Liver (tissue), 9 donors: ENCODE data around the gene GLB1L3. TPM values are rescaled to one million over a fixed set of nuclear protein-coding genes. Genes with fewer than 3 reads are reported as not detected.

ENCODE experiments used
- DNase-seq: peaks from one replicate; pipeline ENCODE4 v3.0.0-alpha.2; 2017; ENCODE audit warnings: low spot score
- H3K27ac ChIP-seq, 2 donors: one replicate each; pipeline ENCODE4 v1.7.0; 2013; ENCODE audit warnings: inconsistent platforms in 2 of 2, low read length in 2 of 2, control low read depth in 1 of 2, low read depth in 1 of 2, mild to moderate bottlenecking in 1 of 2
- H3K27me3 ChIP-seq, 4 donors: one replicate each; pipeline versions ENCODE4 v1.6.1 to v1.7.0; 2013; ENCODE audit warnings: low read length in 3 of 4, inconsistent platforms in 1 of 4, mild to moderate bottlenecking in 1 of 4, moderate library complexity in 1 of 4; ENCODE audit not compliant: control insufficient read depth in 4 of 4, insufficient read depth in 4 of 4
- H3K36me3 ChIP-seq, 4 donors: one replicate each; pipeline versions ENCODE4 v1.6.1 to v1.7.0; 2013; ENCODE audit warnings: low read length in 3 of 4, mild to moderate bottlenecking in 3 of 4, low read depth in 1 of 4, moderate library complexity in 1 of 4; ENCODE audit not compliant: control insufficient read depth in 4 of 4, insufficient read depth in 3 of 4
- H3K4me1 ChIP-seq, 4 donors: one replicate each; pipeline versions ENCODE4 v1.6.1 to v1.7.0; 2013; ENCODE audit warnings: low read length in 3 of 4, mild to moderate bottlenecking in 3 of 4, moderate library complexity in 1 of 4; ENCODE audit not compliant: control insufficient read depth in 4 of 4, insufficient read depth in 4 of 4
- H3K4me3 ChIP-seq, 3 donors: one replicate each; pipeline versions ENCODE4 v1.6.1 to v1.7.0; 2013; ENCODE audit warnings: low read length in 3 of 3, control low read depth in 1 of 3, low read depth in 1 of 3, mild to moderate bottlenecking in 1 of 3
- H3K9ac ChIP-seq, 2 donors: one replicate each; pipeline ENCODE4 v1.7.0; 2013; ENCODE audit warnings: low read length in 2 of 2, mild to moderate bottlenecking in 2 of 2, moderate library complexity in 2 of 2, control low read depth in 1 of 2, low read depth in 1 of 2
- H3K9me3 ChIP-seq, 4 donors: one replicate each; pipeline versions ENCODE4 v1.6.1 to v1.7.0; 2013; ENCODE audit warnings: low read length in 3 of 4; ENCODE audit not compliant: control insufficient read depth in 4 of 4
- ATF3 ChIP-seq: IDR thresholded peaks from 2 replicates; pipeline ENCODE4 v1.6.1; 2016; ENCODE audit warnings: antibody characterized with exemption
- CTCF ChIP-seq: fragments of 150-350 bp; IDR thresholded peaks from 2 replicates; pipeline ENCODE4 v1.5.1; 2017; ENCODE audit warnings: improper control_type of control experiment, low read depth, low read length; ENCODE audit not compliant: missing input control
- EGR1 ChIP-seq, 2 donors: IDR thresholded peaks; 2 replicates each; pipeline ENCODE4 v1.6.1; 2016 to 2018; ENCODE audit warnings: antibody characterized with exemption in 2 of 2, low read depth in 2 of 2
- FOXA1 ChIP-seq: IDR thresholded peaks from 2 replicates; pipeline ENCODE4 v1.6.1; 2016; ENCODE audit warnings: antibody characterized with exemption
- FOXA2 ChIP-seq: IDR thresholded peaks from 2 replicates; pipeline ENCODE4 v1.6.1; 2016; ENCODE audit warnings: antibody characterized with exemption
- GABPA ChIP-seq, 2 donors: IDR thresholded peaks in 1 of 2; conservative IDR thresholded peaks in 1 of 2; 2 replicates each; pipeline ENCODE4 v1.6.1; 2016; ENCODE audit warnings: antibody characterized with exemption in 2 of 2, mild to moderate bottlenecking in 1 of 2, moderate library complexity in 1 of 2
- HNF4A ChIP-seq, 2 donors: conservative IDR thresholded peaks; 2 replicates each; pipeline ENCODE4 v1.6.1; 2016; ENCODE audit warnings: antibody characterized with exemption in 2 of 2, mild to moderate bottlenecking in 2 of 2
- HNF4G ChIP-seq: IDR thresholded peaks from 2 replicates; pipeline ENCODE4 v1.6.1; 2016; ENCODE audit warnings: antibody characterized with exemption
- JUND ChIP-seq, 2 donors: IDR thresholded peaks; 2 replicates each; pipeline ENCODE4 v1.6.1; 2016; ENCODE audit warnings: antibody characterized with exemption in 2 of 2
- MAX ChIP-seq: IDR thresholded peaks from 2 replicates; pipeline ENCODE4 v1.6.1; 2016; ENCODE audit warnings: antibody characterized with exemption
- NR2F2 ChIP-seq: IDR thresholded peaks from 2 replicates; pipeline ENCODE4 v1.6.1; 2016; ENCODE audit warnings: antibody characterized with exemption
- RAD21 ChIP-seq, 2 donors: IDR thresholded peaks; 2 replicates each; pipeline ENCODE4 v1.6.1; 2016; ENCODE audit warnings: antibody characterized with exemption in 2 of 2, mild to moderate bottlenecking in 2 of 2
- RXRA ChIP-seq, 2 donors: IDR thresholded peaks; 2 replicates each; pipeline ENCODE4 v1.6.1; 2017 to 2018; ENCODE audit warnings: antibody characterized with exemption in 2 of 2, mild to moderate bottlenecking in 1 of 2
- SP1 ChIP-seq: IDR thresholded peaks from 2 replicates; pipeline ENCODE4 v1.6.1; 2018; ENCODE audit warnings: antibody characterized with exemption, mild to moderate bottlenecking
- TAF1 ChIP-seq: conservative IDR thresholded peaks from 2 replicates; pipeline ENCODE4 v1.6.1; 2016; ENCODE audit warnings: antibody characterized with exemption, mild to moderate bottlenecking
- YY1 ChIP-seq: IDR thresholded peaks from 2 replicates; pipeline ENCODE4 v1.6.1; 2016; ENCODE audit warnings: antibody characterized with exemption, mild to moderate bottlenecking
- ZBTB33 ChIP-seq: IDR thresholded peaks from 2 replicates; pipeline ENCODE4 v1.6.1; 2016; ENCODE audit warnings: antibody characterized with exemption
- WGBS: extraction: QIAGEN DNeasy Blood & Tissue Kit; methylation state at CpG from one replicate; pipeline ENCODE4 v1.1.7; 2013; 5-methylcytosine and 5-hydroxymethylcytosine counted together
- polyA plus RNA-seq, 2 donors: library from polyadenylated mRNA; stranded (reverse) in 1 of 2; unstranded in 1 of 2; fragments of 200-250 nt in 1 of 2; fragments of >200 nt in 1 of 2; fragmentation: Nextera tagmentation in 1 of 2; extraction: Ambion mirVana in 1 of 2; gene quantifications; one replicate each; pipeline versions ENCODE4 v1.2.1 to v1.2.3, GENCODE V29; 2013 to 2015
- total RNA-seq, 2 donors: library from RNA; depleted of rRNA; stranded (reverse); fragments of >200 nt; gene quantifications; one replicate each; pipeline ENCODE4 v1.2.3, GENCODE V29; 2014
- TF ChIP-seq, protein P1 (sequence below): IDR thresholded peaks from 2 replicates; pipeline ENCODE4 v1.6.1; 2016; ENCODE audit warnings: antibody characterized with exemption, mild to moderate bottlenecking
- donor health status: healthy.
- donor health status: healthy.
- donor health status: healthy.
- donor health status: healthy.
- donor health status: healthy.

The GLB1L3 gene
- total and polyA plus RNA-seq, 4 donors = 0.08 TPM; not detected in 3

- TF ChIP-seq ZBTB33 (no peak), EGR1 (IDR thresholded peaks at IDR 0.05; ENCODE audit: low read depth in 2 of 2) (no peak), HNF4G (no peak)
Observed at GRCh38 chr11:134350381-134350780, 74.2 kb downstream of the GLB1L3 start (continued).

GRCh38 chr11:134352111-134352510 is 75.9 kb downstream of the GLB1L3 start:
- Histone ChIP-seq H3K9me3 (no peaks in the 10 kb centered on the region), H3K36me3 (no peaks in the 10 kb centered on the region), H3K27me3 (no peaks in the 10 kb centered on the region), H3K4me1 (no peaks in the 10 kb centered on the region), H3K4me3 (no peak overlapping the region), H3K9ac (no peak overlapping the region), H3K27ac (no peak overlapping the region)
- WGBS = 85% methylated on average over 2 of the region's 2 CpGs
- TF ChIP-seq FOXA1 = no peak
- TF ChIP-seq RXRA (IDR thresholded peaks at IDR 0.05) = no peak
- no peak for TF ChIP-seq FOXA2
- no peak for TF ChIP-seq NR2F2
- no peak for TF ChIP-seq HNF4A (conservative IDR thresholded peaks at IDR 0.05)
- no peak for TF ChIP-seq MAX
- TF ChIP-seq CTCF = no peak
- TF ChIP-seq RAD21 (IDR thresholded peaks at IDR 0.05) = no peak
- no peak for TF ChIP-seq HNF4G
- TF ChIP-seq, protein P1, sequence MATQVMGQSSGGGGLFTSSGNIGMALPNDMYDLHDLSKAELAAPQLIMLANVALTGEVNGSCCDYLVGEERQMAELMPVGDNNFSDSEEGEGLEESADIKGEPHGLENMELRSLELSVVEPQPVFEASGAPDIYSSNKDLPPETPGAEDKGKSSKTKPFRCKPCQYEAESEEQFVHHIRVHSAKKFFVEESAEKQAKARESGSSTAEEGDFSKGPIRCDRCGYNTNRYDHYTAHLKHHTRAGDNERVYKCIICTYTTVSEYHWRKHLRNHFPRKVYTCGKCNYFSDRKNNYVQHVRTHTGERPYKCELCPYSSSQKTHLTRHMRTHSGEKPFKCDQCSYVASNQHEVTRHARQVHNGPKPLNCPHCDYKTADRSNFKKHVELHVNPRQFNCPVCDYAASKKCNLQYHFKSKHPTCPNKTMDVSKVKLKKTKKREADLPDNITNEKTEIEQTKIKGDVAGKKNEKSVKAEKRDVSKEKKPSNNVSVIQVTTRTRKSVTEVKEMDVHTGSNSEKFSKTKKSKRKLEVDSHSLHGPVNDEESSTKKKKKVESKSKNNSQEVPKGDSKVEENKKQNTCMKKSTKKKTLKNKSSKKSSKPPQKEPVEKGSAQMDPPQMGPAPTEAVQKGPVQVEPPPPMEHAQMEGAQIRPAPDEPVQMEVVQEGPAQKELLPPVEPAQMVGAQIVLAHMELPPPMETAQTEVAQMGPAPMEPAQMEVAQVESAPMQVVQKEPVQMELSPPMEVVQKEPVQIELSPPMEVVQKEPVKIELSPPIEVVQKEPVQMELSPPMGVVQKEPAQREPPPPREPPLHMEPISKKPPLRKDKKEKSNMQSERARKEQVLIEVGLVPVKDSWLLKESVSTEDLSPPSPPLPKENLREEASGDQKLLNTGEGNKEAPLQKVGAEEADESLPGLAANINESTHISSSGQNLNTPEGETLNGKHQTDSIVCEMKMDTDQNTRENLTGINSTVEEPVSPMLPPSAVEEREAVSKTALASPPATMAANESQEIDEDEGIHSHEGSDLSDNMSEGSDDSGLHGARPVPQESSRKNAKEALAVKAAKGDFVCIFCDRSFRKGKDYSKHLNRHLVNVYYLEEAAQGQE = no peak
- TF ChIP-seq ATF3 = no peak
- no peak for TF ChIP-seq JUND (IDR thresholded peaks at IDR 0.05)
- no peak for TF ChIP-seq GABPA (IDR thresholded peaks at IDR 0.05 in 1 of 2, conservative IDR thresholded peaks at IDR 0.05 in 1 of 2)
- TF ChIP-seq YY1 = no peak
- TF ChIP-seq ZBTB33 = no peak
- no peak for TF ChIP-seq TAF1
- TF ChIP-seq EGR1 (IDR thresholded peaks at IDR 0.05; ENCODE audit: low read depth in 2 of 2) = no peak
- no peak for TF ChIP-seq SP1
- no peak for DNase-seq
